GM18909 (cell line): ENCODE data around the gene HSPA1A.

Experiments used
- ATAC-seq: cut with Tn5 transposase; IDR thresholded peaks from one replicate; pipeline ENCODE4 v1.9.1; 2021; ENCODE audit warnings: mild to moderate bottlenecking; ENCODE audit not compliant: unreplicated experiment, poor library complexity

HSPA1A gene

DNA sequence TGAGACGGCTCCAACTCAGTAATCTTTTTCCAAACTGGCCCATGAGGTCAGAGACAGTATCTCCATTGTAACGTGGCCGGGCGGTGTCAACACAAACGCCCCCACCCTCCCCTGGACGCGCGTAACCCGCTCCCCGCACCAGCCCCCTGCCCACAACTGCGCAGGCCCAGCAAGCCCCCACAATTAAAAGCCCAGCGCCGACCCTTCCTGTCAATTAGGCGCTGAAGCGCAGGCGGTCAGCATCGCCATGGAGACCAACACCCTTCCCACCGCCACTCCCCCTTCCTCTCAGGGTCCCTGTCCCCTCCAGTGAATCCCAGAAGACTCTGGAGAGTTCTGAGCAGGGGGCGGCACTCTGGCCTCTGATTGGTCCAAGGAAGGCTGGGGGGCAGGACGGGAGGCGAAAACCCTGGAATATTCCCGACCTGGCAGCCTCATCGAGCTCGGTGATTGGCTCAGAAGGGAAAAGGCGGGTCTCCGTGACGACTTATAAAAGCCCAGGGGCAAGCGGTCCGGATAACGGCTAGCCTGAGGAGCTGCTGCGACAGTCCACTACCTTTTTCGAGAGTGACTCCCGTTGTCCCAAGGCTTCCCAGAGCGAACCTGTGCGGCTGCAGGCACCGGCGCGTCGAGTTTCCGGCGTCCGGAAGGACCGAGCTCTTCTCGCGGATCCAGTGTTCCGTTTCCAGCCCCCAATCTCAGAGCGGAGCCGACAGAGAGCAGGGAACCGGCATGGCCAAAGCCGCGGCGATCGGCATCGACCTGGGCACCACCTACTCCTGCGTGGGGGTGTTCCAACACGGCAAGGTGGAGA, at the start of gene HSPA1A, which contains the start of gene HSPA1L:
Gene HSPA1A (plus strand): TSS at position 519 of the 814 bp plus-strand sequence. CDS start 214 bp downstream, at position 733.
Gene HSPA1L (minus strand): TSS at position 259 of the 814 bp plus-strand sequence. CDS start 3,311 bp downstream, outside the sequence.
- peak; percentile 47 for ATAC-seq

DNA sequence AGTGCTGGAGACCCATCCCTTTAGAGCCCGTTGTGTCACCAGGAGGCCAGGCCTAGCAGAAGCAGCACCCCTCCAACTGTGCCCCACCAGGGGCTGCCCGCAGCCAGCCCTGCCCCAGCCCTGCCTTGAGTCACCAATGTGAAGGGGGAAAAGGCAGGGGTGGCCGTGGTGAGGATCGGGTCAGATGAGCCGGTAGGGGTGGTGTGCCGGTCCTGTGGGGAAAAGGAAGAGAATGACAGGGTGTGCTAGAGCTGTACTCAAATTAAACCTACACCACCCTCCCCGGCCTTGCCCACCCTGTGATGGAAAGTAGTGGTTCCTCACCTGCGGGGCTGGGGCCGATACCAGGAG, 49.8 kb upstream of the HSPA1A start:
- no peak for ATAC-seq

GRCh38 chr6:31765910-31766794, 49.2 kb upstream of the HSPA1A start:
- no peak for ATAC-seq

- ATAC-seq: no peak
Observed at GRCh38 chr6:31767096-31767645, 48.2 kb upstream of the HSPA1A start.

- no peak for ATAC-seq
Observed at GRCh38 chr6:31768363-31769257, 46.7 kb upstream of the HSPA1A start.

GRCh38 chr6:31769684-31770371, 45.5 kb upstream of the HSPA1A start:
- no peak for ATAC-seq

- no peak for ATAC-seq
Observed at GRCh38 chr6:31770860-31771259, 44.5 kb upstream of the HSPA1A start.

DNA sequence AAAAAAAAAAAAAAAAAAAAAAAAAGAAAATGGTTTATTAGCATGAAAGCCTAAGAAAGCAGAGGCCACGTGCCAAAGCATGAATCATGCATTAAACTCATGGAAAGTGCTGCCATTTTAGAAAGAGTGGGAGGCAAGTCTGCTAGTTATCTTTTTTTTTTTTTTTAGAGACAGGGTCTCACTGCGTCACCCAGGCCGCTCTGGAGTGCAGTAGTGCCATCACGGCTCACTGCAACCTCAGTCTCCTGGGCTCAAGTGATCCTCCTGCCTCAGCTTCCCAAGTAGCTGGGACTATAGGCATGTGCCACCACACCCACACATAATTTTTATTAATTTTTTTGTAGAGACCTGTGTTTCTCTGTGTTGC, 43.4 kb upstream of the HSPA1A start:
- no peak for ATAC-seq

DNA sequence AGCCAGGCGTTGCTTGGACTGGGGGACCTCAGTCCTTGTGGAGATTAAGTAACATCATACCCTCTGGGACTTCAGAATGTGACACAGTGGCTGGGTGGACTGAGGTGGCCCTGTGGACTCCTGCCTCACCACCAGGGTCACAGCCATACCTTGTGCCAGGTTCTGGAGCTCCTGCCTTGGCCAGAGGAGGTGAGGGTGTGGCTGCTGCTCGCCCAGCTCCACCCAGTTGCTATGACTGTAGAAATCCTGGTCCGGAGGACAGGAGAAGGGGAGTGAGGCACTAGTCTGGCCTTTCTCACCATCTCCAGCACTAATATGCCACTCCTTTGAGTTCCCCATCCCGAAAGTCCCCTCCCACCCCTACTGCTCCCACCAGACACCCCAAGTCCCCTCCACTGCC, 40.2 kb upstream of the HSPA1A start:
- ATAC-seq: no peak

GRCh38 chr6:31775633-31776484, 39.5 kb upstream of the HSPA1A start:
- ATAC-seq: no peak

- no peak for ATAC-seq
Observed at GRCh38 chr6:31776485-31776988, 38.8 kb upstream of the HSPA1A start.

DNA sequence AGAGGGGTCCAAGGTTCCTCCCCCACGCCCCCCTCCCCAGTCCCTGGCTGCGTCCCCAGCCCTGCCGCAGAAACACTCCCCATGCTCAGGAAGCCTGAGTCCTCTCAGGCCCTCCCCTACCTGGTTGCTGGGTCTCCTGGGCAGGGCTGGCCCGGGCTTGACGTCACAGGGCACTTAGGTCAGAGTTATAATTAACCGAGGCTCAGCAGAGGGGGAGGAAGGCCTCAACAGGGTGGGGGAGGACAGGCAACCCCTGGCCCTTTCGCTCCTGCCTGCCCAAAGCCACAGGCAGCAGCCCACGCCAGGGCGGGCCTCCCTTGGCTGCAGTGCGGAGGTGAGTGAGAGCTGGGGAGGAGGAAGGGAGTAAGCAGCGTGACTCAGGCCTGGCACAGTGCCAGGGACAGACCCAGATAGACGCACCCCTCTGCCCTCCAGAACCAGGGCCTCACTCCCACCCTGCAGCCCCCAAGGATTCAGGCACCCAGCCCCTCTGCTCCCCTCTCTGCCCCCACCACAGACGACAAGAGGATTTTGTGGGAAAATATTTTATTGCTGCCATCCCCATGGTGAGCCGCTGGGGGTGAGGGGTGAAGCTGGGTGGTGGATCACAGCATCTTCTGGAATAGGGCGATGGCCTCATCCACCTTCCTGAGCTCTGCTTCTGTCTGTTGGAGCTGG, 38.2 kb upstream of the HSPA1A start, which contains the start of gene VWA7:
Gene VWA7 (minus strand): TSS at position 340 of the 678 bp plus-strand sequence. CDS start 549 bp downstream, outside the sequence.
- ATAC-seq: peak; percentile 74

- no peak for ATAC-seq
Observed at GRCh38 chr6:31777667-31778050, 37.7 kb upstream of the HSPA1A start.

- no peak for ATAC-seq
Observed at GRCh38 chr6:31778193-31778592, 37.1 kb upstream of the HSPA1A start.

DNA sequence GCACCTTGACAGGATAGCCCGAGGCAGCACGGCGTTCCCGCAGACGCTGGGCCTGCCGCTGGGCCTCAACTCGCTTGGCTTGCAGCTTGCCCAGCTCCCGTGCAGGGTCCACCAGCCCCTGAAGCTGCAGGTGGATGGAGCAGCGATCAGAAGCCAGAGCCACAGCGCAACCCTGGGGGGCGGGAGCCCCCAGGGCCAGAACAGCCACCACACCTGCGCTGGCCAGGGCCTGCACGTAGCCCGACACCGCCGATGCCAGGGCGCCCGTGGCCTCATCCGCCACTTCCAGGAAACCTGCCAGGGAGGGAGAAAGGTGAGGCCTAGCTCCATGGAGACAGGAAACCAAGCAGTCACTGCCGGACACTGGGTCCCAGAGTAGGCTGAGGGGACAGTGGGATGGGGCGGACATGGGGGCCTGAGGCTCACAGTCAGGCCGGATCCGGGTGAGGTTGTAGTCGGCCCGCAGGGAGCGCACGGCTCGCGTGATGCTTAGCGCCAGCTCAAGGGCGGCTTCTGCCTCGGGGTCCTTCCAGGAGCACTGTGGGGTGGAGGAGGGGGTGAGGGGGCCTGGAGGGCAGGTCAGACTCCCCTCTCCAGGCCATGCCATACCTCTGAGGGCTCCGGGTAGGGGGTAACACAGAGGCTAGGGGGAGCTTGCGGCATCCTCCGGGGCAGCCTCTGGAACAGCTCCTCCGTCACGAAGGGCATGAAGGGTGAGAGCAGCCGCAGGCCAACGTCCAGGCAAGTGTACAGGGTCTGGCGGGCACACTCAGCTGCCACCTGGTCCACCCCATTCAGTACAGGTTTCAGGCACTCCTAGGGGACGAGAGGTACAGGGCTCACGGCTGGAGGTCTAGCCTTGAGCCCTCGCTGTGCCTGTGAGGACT, 36.1 kb upstream of the HSPA1A start:
- no peak for ATAC-seq

DNA sequence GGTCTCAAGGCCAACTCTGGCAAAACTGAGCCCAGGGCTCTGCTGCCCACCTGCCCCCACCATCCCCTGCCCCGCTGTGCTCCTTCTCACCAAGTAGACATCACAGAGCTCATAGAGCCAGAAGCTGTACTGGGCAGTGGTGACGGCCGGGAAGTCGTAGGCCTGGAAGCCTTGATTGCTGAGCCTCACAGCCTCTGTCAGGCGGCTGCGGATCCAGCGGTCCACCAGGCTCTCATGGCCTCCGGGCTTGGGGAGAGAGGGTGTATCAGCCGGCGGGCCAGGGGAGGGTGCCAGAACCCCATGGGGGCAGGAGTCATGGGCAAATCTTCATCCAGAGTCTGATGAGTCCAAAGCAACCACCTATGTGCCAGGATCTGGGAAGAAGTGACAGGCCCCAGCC, 35.4 kb upstream of the HSPA1A start:
- no peak for ATAC-seq
